Activated CD4-positive, alpha-beta T cell treated with anti-CD3 and anti-CD28 coated beads, Interleukin-2, amount 10 ng/mL, durations not matched to agents 7 days and 5 days (primary cell): ENCODE results near the gene ACTA1. TPM values are rescaled to one million over a fixed set of nuclear protein-coding genes. Genes with fewer than 3 reads are reported as not detected.
"Not testable (repeated sequence)": the region's sequence is repeated elsewhere in the genome, so short reads cannot be mapped to it uniquely, and the experiment has no call there.

ENCODE experiments used
- CTCF ChIA-PET: fragments of 350-600 bp; sonication (Branson Sonifier 250); formaldehyde crosslinking; loops from one replicate; lab custom pipeline; 2021; ENCODE audit warnings: antibody characterized with exemption; lab: Charles Lee
- POLR2A ChIA-PET: fragments of 350-600 bp; sonication (Branson Sonifier 250); formaldehyde crosslinking; loops from one replicate; lab custom pipeline; 2021; ENCODE audit warnings: antibody characterized with exemption; lab: Charles Lee
- DNase-seq: peaks from one replicate; pipeline ENCODE4 v3.0.0-alpha.2; 2020
- H3K27ac Mint-ChIP-seq: one replicate; pipeline ENCODE4 v1.8.0; 2021; ENCODE audit warnings: mild to moderate bottlenecking, moderate library complexity, mixed read lengths
- H3K27me3 Mint-ChIP-seq: one replicate; pipeline ENCODE4 v1.8.0; 2021; ENCODE audit warnings: mixed read lengths
- H3K36me3 Mint-ChIP-seq: one replicate; pipeline ENCODE4 v1.8.0; 2021; ENCODE audit warnings: low read depth, mixed read lengths
- H3K4me1 Mint-ChIP-seq: one replicate; pipeline ENCODE4 v1.8.0; 2021; ENCODE audit warnings: mixed read lengths
- H3K4me3 Mint-ChIP-seq: one replicate; pipeline ENCODE4 v1.8.0; 2021; ENCODE audit warnings: mild to moderate bottlenecking, moderate library complexity, mixed read lengths
- H3K9me3 Mint-ChIP-seq: one replicate; pipeline ENCODE4 v1.8.0; 2021; ENCODE audit warnings: mixed read lengths
- total RNA-seq, 2 experiments: library from RNA; stranded (reverse); gene quantifications; one replicate each; pipeline ENCODE4 v1.2.3, GENCODE V29; 2021

Gene ACTA1
- total RNA-seq, 2 experiments from 2014 or later, result not detected

DNA sequence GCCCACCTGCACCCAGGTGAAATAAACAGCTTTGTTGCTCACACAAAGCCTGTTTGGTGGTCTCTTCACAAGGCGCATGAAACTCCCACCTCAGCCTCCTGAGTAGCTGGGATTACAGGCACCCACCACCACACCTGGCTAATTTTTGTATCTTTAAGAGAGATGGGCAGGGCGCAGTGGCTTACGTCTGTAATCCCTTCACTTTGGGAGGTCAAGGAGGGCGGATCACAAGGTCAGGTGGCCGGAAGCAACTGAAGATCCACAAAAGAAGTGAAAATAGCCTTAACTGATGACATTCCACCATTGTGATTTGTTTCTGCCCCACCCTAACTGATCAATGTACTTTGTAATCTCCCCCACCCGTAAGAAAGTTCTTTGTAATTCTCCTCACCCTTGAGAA, 15.3 kb downstream of the ACTA1 start:
- CTCF ChIA-PET, result not testable (repeated sequence)

DNA sequence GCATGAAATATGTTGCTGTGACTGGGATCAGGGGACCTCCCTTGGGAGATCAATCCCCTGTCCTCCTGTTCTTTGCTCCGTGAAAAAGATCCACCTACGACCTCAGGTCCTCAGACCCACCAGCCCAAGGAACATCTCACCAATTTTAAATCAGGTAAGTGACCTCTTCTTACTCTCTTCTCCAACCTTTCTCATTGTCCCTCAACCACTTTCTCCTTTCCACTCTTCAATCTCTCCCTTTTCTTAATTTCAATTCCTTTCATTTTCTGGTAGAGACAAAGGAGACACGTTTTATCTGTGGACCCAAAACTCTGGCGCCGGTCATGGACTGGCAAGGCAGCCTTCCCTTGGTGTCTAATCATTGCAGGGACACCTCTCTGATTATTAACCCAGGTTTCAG, 21.1 kb downstream of the ACTA1 start:
- POLR2A ChIA-PET, CTCF ChIA-PET, H3K36me3 Mint-ChIP-seq, H3K4me3 Mint-ChIP-seq, H3K9me3 Mint-ChIP-seq, H3K27ac Mint-ChIP-seq, DNase-seq: not testable (repeated sequence)
- Mint-ChIP-seq H3K27me3 (peaks cover 46% of the 10 kb centered on the region), H3K4me1 (peaks cover 15% of the 10 kb centered on the region)

More for the DNA sequence above, 15.3 kb downstream of the ACTA1 start:
- H3K9me3 Mint-ChIP-seq, H3K4me3 Mint-ChIP-seq, H3K4me1 Mint-ChIP-seq, H3K27ac Mint-ChIP-seq, POLR2A ChIA-PET, H3K36me3 Mint-ChIP-seq, DNase-seq: not testable (repeated sequence)
- H3K27me3 Mint-ChIP-seq, result peaks cover 18% of the 10 kb centered on the region

DNA sequence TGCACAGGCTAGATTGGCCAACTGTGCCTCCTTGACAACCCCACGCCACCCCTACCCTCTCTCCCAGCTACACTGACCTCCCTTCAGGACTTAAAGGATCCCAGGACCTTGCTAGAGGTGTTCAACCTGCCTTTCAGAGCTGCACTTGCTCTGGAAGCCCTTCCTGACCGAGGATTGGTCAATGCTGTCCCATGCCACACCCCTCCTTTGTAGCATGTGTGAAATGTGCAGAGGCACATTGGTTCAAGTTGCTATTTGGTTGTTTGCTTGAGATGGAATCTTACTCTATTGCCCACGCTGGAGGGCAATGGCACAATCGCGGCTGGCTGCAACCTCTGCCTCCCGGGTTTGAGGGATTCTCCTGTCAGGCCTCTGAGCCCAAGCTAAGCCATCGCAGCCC, 21.8 kb downstream of the ACTA1 start:
- Mint-ChIP-seq H3K9me3 (no peaks in the 10 kb centered on the region), H3K4me3 (no peak overlapping the region), H3K4me1 (peaks cover 20% of the 10 kb centered on the region), H3K36me3 (no peaks in the 10 kb centered on the region), H3K27me3 (peaks cover 53% of the 10 kb centered on the region), H3K27ac (no peak overlapping the region)
- ChIA-PET POLR2A (no interaction called here), CTCF (no interaction called here)
- DNase-seq, result no peak

DNA sequence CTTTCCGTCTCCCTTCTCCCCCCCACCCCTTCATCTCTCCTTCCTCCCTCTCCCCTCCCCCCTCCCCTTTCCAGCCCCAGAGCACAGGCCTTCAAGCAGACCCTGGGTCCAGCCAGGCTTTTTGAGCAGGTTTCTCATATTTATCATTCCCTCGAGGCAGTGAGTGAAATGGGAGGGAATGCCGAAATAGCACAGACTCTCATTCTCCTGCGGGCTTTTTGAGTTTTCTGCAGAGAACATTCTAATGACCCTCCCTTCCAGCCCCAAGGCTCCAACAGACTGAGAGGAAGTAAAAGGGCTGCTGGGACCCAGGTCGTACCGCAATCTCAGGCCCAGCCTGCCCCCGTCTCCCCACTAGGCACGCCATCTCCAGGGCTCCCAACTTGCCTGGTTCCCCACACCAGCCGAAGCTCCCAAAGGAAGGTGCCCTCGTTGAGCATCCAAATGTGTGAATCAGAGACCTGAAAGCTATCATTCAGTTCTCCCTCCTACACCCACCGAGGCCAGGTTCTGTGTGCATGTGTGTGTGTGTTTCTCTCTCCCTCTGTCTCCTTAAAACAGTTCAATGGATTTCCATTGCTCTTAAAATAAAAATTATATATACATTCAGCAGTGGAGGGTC, 22.3 kb downstream of the ACTA1 start:
- Mint-ChIP-seq H3K36me3 (no peaks in the 10 kb centered on the region), H3K4me3 (no peak overlapping the region), H3K9me3 (no peaks in the 10 kb centered on the region), H3K27ac (no peak overlapping the region), H3K4me1 (peaks cover 21% of the 10 kb centered on the region), H3K27me3 (peaks cover 58% of the 10 kb centered on the region)
- POLR2A ChIA-PET, result no interaction called here
- no peak for DNase-seq
- CTCF ChIA-PET, result interaction anchor here (0.9 kb wide), 1 partner anchor 18 kb away, joined by 3 read pairs; no protein-coding TSS in a partner anchor

DNA sequence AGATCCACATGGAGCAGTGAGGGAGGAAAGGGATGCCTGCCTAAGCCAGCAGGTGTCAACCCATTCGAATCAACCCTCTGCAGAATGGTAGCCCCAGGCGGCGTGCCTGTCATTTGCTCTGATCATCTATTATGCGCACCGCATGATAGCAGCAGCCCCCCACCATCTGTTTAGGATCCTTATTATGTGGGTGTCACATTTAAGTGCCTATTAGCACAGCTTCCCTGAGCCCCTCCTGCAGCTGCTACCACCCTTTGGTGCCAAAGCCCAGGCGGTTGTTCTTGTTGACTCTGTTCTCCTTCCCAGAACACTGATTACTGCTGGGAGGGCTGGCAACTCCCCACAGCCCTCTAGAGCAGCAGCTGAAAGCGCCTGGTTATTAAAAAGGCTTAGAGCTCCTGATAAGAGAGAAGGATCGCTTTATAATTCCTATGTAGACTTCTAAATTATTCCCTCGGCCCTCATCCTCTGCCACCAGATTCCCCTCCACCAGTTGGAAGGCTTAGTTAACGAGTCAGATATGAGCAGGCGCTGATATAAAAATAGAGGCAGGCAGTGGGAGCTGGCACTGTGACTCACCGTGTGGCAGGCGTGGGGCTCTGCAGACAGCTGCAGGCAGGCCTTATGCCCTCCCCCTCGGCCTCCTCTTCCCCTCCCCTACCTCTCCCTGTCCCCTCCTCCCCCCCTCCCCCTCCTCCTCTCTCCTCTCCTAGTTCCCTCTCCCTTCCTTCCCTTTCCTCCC, 23.0 kb downstream of the ACTA1 start:
- ChIA-PET CTCF (interaction anchor here (0.9 to 1.5 kb wide), 5 partner anchors 8 to 26 kb away, joined by 3 to 5 read pairs (median 3); no protein-coding TSS in a partner anchor), POLR2A (no interaction called here)
- DNase-seq, result no peak
- Mint-ChIP-seq H3K4me3 (no peak overlapping the region), H3K27ac (peak overlapping the region; percentile 23), H3K4me1 (peaks cover 21% of the 10 kb centered on the region), H3K9me3 (no peaks in the 10 kb centered on the region), H3K27me3 (peaks cover 65% of the 10 kb centered on the region), H3K36me3 (no peaks in the 10 kb centered on the region)

DNA sequence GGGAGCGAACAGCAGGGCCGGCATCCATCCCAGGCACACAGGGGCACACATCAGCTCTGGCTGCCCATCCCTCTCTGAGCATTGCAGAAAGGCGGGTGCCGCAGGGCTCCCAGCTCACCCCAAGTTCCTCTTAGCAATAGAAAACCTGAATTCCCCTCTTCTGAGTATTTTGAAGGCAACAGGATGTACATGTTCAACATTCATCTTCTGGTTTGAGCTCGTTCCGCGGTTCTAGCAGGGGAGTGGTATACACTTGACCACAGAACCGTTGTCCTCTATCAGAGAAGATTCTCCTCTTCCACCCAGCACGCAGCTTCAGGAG, 23.6 kb downstream of the ACTA1 start:
- Mint-ChIP-seq H3K4me3 (no peak overlapping the region), H3K9me3 (no peaks in the 10 kb centered on the region), H3K36me3 (no peaks in the 10 kb centered on the region), H3K27ac (peak overlapping the region; percentile 23), H3K4me1 (peaks cover 21% of the 10 kb centered on the region), H3K27me3 (peaks cover 70% of the 10 kb centered on the region)
- CTCF ChIA-PET, result interaction anchor here (1.0 to 1.5 kb wide), 5 partner anchors 9 to 43 kb away, joined by 3 to 5 read pairs (median 4); no protein-coding TSS in a partner anchor
- DNase-seq, result no peak
- POLR2A ChIA-PET, result no interaction called here

DNA sequence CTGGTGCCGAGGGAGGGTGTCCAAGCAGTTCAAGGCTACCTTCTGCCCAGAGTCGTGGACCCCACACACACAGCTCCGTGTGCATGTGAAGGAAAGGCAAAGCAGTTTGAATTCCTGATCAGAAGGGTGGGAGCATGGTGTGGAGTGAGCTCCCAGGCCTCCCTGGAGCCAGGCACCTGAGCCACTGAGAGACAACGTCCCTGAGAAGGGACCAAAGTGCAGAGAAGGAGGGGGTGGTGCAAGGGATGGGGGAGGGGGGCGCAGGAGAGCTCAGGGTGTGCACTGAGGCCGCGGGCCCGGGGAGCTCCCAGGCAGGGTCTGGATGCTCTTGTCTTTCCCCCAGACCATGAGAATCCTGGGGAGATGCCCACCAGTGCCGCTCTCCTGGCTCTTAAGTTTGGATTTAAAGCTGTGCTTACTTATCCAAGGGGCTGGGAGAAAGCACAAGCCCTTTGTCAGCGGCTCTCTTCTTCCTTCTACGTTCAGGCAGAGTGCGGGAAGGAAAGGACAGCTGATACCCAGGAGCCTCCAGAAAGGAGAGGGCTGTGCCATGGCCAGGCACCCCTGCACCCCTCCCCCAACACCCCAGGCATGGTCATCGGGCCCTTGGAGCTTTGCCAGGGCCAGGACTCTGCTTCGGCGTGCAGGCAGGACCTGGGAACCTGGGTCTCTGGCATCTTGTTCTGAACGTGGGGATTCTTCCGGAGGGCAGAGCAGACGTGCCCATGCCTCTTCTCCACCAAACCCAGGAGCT, 24.1 kb downstream of the ACTA1 start:
- H3K4me3 Mint-ChIP-seq, result no peak overlapping the region
- ChIA-PET POLR2A (no interaction called here), CTCF (interaction anchor here (0.7 to 1.5 kb wide), 5 partner anchors 10 to 78 kb away, joined by 3 to 5 read pairs (median 4); no protein-coding TSS in a partner anchor)
- H3K4me1 Mint-ChIP-seq, result peaks cover 21% of the 10 kb centered on the region
- H3K9me3 Mint-ChIP-seq, result no peaks in the 10 kb centered on the region
- H3K27ac Mint-ChIP-seq, result peak overlapping the region; percentile 23
- H3K27me3 Mint-ChIP-seq, result peaks cover 73% of the 10 kb centered on the region
- DNase-seq, result no peak
- H3K36me3 Mint-ChIP-seq, result no peaks in the 10 kb centered on the region

DNA sequence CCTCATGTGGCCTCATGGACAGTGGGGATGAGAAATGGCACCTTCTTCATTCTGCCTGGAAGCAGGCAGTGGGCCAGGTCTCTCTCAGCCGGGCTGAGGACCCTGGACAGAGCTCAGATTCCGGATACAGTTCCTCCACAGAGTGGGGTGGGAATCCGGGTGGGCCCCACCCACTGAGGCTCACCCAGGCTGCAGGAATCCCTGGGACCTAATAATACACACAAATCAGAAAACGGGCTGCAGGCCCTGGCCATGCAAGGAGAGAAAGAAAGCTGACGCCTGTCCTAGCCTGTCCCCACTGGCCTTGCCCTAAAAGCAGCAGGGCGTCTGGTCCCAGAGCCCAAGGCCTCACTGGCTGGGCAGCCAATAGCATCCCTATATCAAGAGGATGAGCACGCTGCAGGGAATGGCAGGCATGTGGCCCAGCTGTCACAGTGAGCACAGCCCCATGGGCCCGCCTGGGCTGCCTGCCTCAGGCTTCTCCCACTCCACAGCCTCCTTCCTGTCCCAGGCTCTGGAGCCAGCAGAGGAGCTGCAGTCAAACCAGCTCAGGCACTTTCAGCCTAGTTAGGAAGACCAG, 25.3 kb downstream of the ACTA1 start:
- Mint-ChIP-seq H3K27me3 (peaks cover 69% of the 10 kb centered on the region), H3K4me1 (peaks cover 21% of the 10 kb centered on the region), H3K4me3 (no peak overlapping the region), H3K36me3 (no peaks in the 10 kb centered on the region), H3K9me3 (no peaks in the 10 kb centered on the region), H3K27ac (no peak overlapping the region)
- POLR2A ChIA-PET, result no interaction called here
- CTCF ChIA-PET, result interaction anchor here (0.9 kb wide), 1 partner anchor 62 kb away, joined by 3 read pairs; no protein-coding TSS in a partner anchor
- DNase-seq, result no peak

DNA sequence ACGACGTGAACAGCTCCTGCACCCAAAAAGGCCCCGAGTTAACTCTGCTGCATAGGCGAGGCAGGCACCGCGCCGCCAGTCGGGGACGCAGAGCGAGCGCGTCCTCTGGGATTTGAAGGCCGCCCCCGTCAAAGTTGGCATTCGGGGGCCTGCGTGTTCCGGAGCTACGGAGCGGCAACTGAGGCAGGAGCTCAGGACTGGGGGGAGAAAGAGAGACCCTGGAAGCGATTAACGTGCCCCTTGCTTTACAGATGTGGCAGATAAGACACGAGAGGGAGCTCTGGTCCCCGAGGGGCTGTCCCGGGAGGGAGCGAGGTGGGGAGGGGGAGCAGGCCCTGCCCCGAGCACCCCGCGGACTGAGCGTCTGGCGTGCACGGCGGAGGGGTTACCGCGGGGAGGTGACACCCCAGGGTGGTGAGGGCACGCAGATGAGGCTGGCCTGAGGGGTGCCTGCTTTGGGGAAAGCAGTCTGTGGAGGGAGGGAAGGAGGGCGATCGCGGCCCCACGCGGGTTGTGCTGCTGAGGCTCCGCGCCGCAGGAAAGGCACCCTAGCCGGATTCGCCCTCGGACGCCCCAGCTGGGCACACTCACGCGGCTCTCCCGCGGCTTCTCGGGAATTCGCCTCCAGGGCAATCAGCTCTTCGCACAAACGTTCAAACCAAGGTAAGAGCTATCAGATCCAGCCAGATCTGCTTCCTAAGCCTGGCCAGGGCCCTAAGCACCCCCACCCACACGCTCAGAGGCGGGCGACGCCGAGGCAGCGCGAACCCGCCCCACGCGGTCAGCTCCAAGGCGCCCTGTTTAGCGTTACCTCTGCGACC, 26.5 kb downstream of the ACTA1 start:
- CTCF ChIA-PET, result interaction anchor here (1.0 kb wide), 1 partner anchor 19 kb away, joined by 3 read pairs; no protein-coding TSS in a partner anchor

DNA sequence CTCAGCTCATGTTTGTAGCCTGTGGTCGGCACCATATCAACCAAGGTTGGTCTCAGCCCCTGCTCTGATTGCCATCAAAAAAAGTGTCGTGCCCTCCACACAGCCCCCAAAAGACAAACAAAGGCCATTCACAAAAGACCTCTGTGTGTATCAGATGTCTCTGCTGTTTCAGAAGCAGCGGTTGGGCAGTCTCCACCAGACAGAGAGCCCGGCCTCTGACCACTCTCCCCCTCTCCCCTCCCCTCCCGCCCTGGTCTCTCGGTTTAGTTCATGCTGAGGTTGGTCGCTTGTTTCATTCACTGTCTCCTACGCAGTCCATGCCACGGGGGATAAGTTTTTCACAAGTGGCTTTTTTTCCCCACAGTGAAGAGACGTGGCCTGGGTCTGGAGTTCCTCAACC, 27.1 kb downstream of the ACTA1 start:
- ChIA-PET POLR2A (no interaction called here), CTCF (interaction anchor here (0.8 to 1.3 kb wide), 3 partner anchors 14 to 19 kb away, joined by 3 to 5 read pairs (median 4); no protein-coding TSS in a partner anchor)
- peaks cover 21% of the 10 kb centered on the region for H3K4me1 Mint-ChIP-seq
- H3K36me3 Mint-ChIP-seq, result no peaks in the 10 kb centered on the region
- H3K4me3 Mint-ChIP-seq, result no peak overlapping the region
- H3K27me3 Mint-ChIP-seq, result peaks cover 59% of the 10 kb centered on the region
- no peak overlapping the region for H3K27ac Mint-ChIP-seq
- no peaks in the 10 kb centered on the region for H3K9me3 Mint-ChIP-seq
- DNase-seq, result no peak

More for the DNA sequence above, 26.5 kb downstream of the ACTA1 start:
- Mint-ChIP-seq H3K4me3 (peak overlapping the region; percentile 16), H3K4me1 (peaks cover 21% of the 10 kb centered on the region), H3K9me3 (no peaks in the 10 kb centered on the region), H3K36me3 (no peaks in the 10 kb centered on the region), H3K27me3 (peaks cover 61% of the 10 kb centered on the region), H3K27ac (no peak overlapping the region)
- POLR2A ChIA-PET, result no interaction called here
- no peak for DNase-seq

DNA sequence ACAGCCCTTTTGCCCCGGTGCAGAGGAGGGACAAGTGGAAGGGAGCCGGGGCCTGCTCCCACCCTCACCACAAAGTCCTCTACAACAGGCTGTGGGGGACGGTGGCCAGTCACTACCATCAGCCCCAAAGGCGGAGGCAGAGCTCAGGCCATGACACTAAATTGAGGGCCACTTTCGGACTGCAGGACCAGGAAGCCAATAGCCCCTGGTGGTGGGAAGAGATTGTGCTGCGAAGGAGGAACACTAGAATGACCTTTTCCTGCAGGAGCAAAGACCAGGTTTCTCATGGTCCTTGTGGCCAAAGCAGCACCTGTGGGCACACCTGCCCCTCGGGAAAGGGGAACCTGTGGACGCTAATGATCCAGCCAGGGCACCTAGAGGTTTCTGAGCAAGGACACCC, 30.3 kb downstream of the ACTA1 start:
- Mint-ChIP-seq H3K27ac (no peak overlapping the region), H3K27me3 (peaks cover 57% of the 10 kb centered on the region), H3K4me3 (no peak overlapping the region), H3K36me3 (no peaks in the 10 kb centered on the region), H3K9me3 (no peaks in the 10 kb centered on the region), H3K4me1 (peaks cover 7% of the 10 kb centered on the region)
- DNase-seq, result no peak
- CTCF ChIA-PET, result interaction anchor here (0.7 kb wide), 1 partner anchor 16 kb away, joined by 3 read pairs; no protein-coding TSS in a partner anchor
- POLR2A ChIA-PET, result no interaction called here

DNA sequence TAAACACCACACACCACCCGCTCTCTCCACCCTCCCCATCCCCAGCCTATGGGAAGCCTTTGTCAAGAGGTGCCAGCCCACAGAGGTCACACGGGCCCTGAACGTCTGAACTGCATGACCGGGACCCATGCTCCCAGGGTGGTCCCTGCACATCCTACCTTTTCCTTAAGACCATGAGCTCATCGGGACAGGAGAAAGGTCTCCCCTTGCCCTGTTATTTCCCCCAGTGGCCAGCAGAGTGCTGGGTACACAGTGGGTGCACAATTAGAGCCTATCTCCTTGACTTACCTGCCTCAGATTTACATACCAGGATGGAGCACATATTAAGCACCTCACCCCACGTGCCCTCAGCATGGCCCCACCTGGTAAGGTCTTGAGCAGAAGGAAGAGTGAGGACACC, 30.9 kb downstream of the ACTA1 start:
- H3K27me3 Mint-ChIP-seq, result peaks cover 58% of the 10 kb centered on the region
- H3K9me3 Mint-ChIP-seq, result no peaks in the 10 kb centered on the region
- ChIA-PET CTCF (interaction anchor here (0.6 kb wide), 2 partner anchors 46 to 118 kb away, joined by 3 read pairs; no protein-coding TSS in a partner anchor), POLR2A (no interaction called here)
- H3K27ac Mint-ChIP-seq, result no peak overlapping the region
- peaks cover 7% of the 10 kb centered on the region for H3K4me1 Mint-ChIP-seq
- no peak for DNase-seq
- H3K4me3 Mint-ChIP-seq, result no peak overlapping the region
- H3K36me3 Mint-ChIP-seq, result no peaks in the 10 kb centered on the region
